ENCODE measurements around the gene MSANTD2.

The MSANTD2 gene

GRCh38 chr11:124800226-124800929 lies at the start of gene MSANTD2:
TSS of gene MSANTD2 (minus strand) at chr11:124800406. CDS start at chr11:124800380, 26 bp downstream.
- DNase-seq (ENCODE audit: low read depth in 2 of 2) = peak; percentile 56

GRCh38 chr11:124846070-124846673 lies 46.0 kb upstream of the MSANTD2 start:
- no peak for DNase-seq (ENCODE audit: low read depth in 2 of 2)

GRCh38 chr11:124844664-124845079 lies 44.5 kb upstream of the MSANTD2 start:
- DNase-seq (ENCODE audit: low read depth in 2 of 2) = no peak

GRCh38 chr11:124843616-124843910 lies 43.4 kb upstream of the MSANTD2 start:
- DNase-seq (ENCODE audit: low read depth in 2 of 2) = no peak

- no peak for DNase-seq (ENCODE audit: low read depth in 2 of 2)
Measured at GRCh38 chr11:124842305-124842704, 42.1 kb upstream of the MSANTD2 start.

- DNase-seq (ENCODE audit: low read depth in 2 of 2) = no peak
Measured at GRCh38 chr11:124841840-124842239, 41.6 kb upstream of the MSANTD2 start.

GRCh38 chr11:124841201-124841600 lies 41.0 kb upstream of the MSANTD2 start:
- no peak for DNase-seq (ENCODE audit: low read depth in 2 of 2)

GRCh38 chr11:124840666-124841065 lies 40.5 kb upstream of the MSANTD2 start:
- no peak for DNase-seq (ENCODE audit: low read depth in 2 of 2)

GRCh38 chr11:124839972-124840621 lies 39.9 kb upstream of the MSANTD2 start:
- DNase-seq (ENCODE audit: low read depth in 2 of 2) = no peak

- no peak for DNase-seq (ENCODE audit: low read depth in 2 of 2)
Measured at GRCh38 chr11:124839128-124839971, 39.1 kb upstream of the MSANTD2 start.

- DNase-seq (ENCODE audit: low read depth in 2 of 2) = no peak
Measured at GRCh38 chr11:124838805-124839127, 38.6 kb upstream of the MSANTD2 start.

- no peak for DNase-seq (ENCODE audit: low read depth in 2 of 2)
Measured at GRCh38 chr11:124837491-124837856, 37.3 kb upstream of the MSANTD2 start.

GRCh38 chr11:124835918-124836317 lies 35.7 kb upstream of the MSANTD2 start:
- DNase-seq (ENCODE audit: low read depth in 2 of 2) = no peak

GRCh38 chr11:124834526-124835180 lies 34.4 kb upstream of the MSANTD2 start:
- DNase-seq (ENCODE audit: low read depth in 2 of 2) = no peak

GRCh38 chr11:124832571-124832970 lies 32.4 kb upstream of the MSANTD2 start:
- no peak for DNase-seq (ENCODE audit: low read depth in 2 of 2)

- DNase-seq (ENCODE audit: low read depth in 2 of 2) = no peak
Measured at GRCh38 chr11:124831897-124832296, 31.7 kb upstream of the MSANTD2 start.

- no peak for DNase-seq (ENCODE audit: low read depth in 2 of 2)
Measured at GRCh38 chr11:124830749-124831148, 30.5 kb upstream of the MSANTD2 start.

- no peak for DNase-seq (ENCODE audit: low read depth in 2 of 2)
Measured at GRCh38 chr11:124829986-124830385, 29.8 kb upstream of the MSANTD2 start.

GRCh38 chr11:124825876-124826275 lies 25.7 kb upstream of the MSANTD2 start:
- no peak for DNase-seq (ENCODE audit: low read depth in 2 of 2)

- no peak for DNase-seq (ENCODE audit: low read depth in 2 of 2)
Measured at GRCh38 chr11:124823512-124824376, 23.5 kb upstream of the MSANTD2 start.

Data from stimulated activated CD8-positive, alpha-beta memory T cell treated with anti-CD3 and anti-CD28 coated beads, Interleukin-7, amount 100 ng/mL, for 1 hour (primary cell).